Peyer's patch (tissue), 4 donors: ENCODE data around the gene KRTAP4-2. TPM values are rescaled to one million over a fixed set of nuclear protein-coding genes. Genes with fewer than 3 reads are reported as not detected.
"Not testable (repeated sequence)": the region's sequence is repeated elsewhere in the genome, so short reads cannot be mapped to it uniquely, and the experiment has no call there.

ENCODE experiments used
- DNase-seq, 3 donors: peaks; one replicate each; pipeline ENCODE4 v3.0.0-alpha.2; 2017 to 2019
- H3K27ac ChIP-seq, 4 donors: fragments of 200-600 bp; sonication (generic); one replicate each; pipeline ENCODE4 v1.5.1; 2016 to 2019
- H3K27me3 ChIP-seq, 2 donors: fragments of 200-600 bp; sonication (generic); one replicate each; pipeline ENCODE4 v1.5.1; 2019
- H3K36me3 ChIP-seq, 3 donors: fragments of 200-600 bp; sonication (generic); one replicate each; pipeline ENCODE4 v1.5.1; 2016 to 2019
- H3K4me1 ChIP-seq, 4 donors: fragments of 200-600 bp; sonication (generic); one replicate each; pipeline ENCODE4 v1.5.1; 2016 to 2019
- H3K4me3 ChIP-seq, 4 donors: fragments of 200-600 bp; sonication (generic); 1 replicate in 3 of 4; 2 replicates in 1 of 4; pipeline ENCODE4 v1.5.1; 2016 to 2019; ENCODE audit warnings: mild to moderate bottlenecking in 1 of 4
- H3K9me3 ChIP-seq, 4 donors: fragments of 200-600 bp; sonication (generic); one replicate each; pipeline ENCODE4 v1.5.1; 2016 to 2019; ENCODE audit warnings: mild to moderate bottlenecking in 1 of 4
- CTCF ChIP-seq, 6 experiments: fragments of 450-650 bp in 4 of 6; fragments of 200-600 bp in 2 of 6; sonication (generic) in 1 of 6; IDR thresholded peaks; one replicate each; pipeline ENCODE4 v1.5.1; 2017 to 2019; ENCODE audit warnings: antibody characterized with exemption in 6 of 6, mild to moderate bottlenecking in 3 of 6, moderate library complexity in 1 of 6
- POLR2A ChIP-seq, 2 donors: fragments of 450-650 bp; IDR thresholded peaks; one replicate each; pipeline ENCODE4 v1.5.1; 2017; ENCODE audit warnings: antibody characterized with exemption in 2 of 2, mild to moderate bottlenecking in 2 of 2, moderate library complexity in 2 of 2
- total RNA-seq, 4 donors: library from RNA; depleted of rRNA; stranded (reverse); fragments of >200 nt; gene quantifications; one replicate each; pipeline ENCODE4 v1.1.0, GENCODE V29; 2016

KRTAP4-2 gene
- total RNA-seq, 4 donors from 2014 or later: not detected

- Histone ChIP-seq H3K9me3 (no peaks in the 10 kb centered on the region), H3K27ac (no peak overlapping the region), H3K36me3 (no peaks in the 10 kb centered on the region), H3K27me3 (no peaks in the 10 kb centered on the region), H3K4me1 (no peaks in the 10 kb centered on the region), H3K4me3 (no peak overlapping the region)
- TF ChIP-seq CTCF (IDR thresholded peaks at IDR 0.05): no peak
- no peak for TF ChIP-seq POLR2A (IDR thresholded peaks at IDR 0.05)
- DNase-seq: no peak
Observed at GRCh38 chr17:41153856-41154255, 24.2 kb downstream of the KRTAP4-2 start.

- no peaks in the 10 kb centered on the region for H3K36me3 ChIP-seq
- DNase-seq: no peak
Observed at GRCh38 chr17:41151525-41151924, 26.5 kb downstream of the KRTAP4-2 start.

DNA sequence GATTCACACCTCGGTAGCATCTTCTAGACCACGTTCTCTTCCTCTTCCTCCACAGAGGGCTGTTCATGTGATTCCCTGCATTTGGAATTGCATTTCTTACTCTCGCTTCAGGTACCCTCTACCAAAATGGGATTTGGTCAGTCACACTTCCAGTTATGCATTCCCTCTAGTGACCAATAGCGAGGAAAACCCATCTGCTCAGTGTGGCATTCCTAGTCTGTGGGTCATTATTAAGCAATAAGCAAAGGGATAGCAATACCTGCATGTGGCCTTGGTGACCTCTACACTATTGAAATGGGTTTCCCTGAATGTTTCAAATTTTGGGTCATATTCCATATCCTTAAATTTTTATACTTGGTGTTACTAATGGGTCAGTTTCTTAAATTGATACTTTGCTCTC lies 28.0 kb downstream of the KRTAP4-2 start:
- Histone ChIP-seq H3K9me3 (no peaks in the 10 kb centered on the region), H3K27ac (no peak overlapping the region), H3K36me3 (no peaks in the 10 kb centered on the region), H3K27me3 (no peaks in the 10 kb centered on the region), H3K4me3 (no peak overlapping the region), H3K4me1 (no peaks in the 10 kb centered on the region)
- DNase-seq: no peak
- no peak for TF ChIP-seq CTCF (IDR thresholded peaks at IDR 0.05)
- TF ChIP-seq POLR2A (IDR thresholded peaks at IDR 0.05): no peak

More at GRCh38 chr17:41151525-41151924, 26.5 kb downstream of the KRTAP4-2 start:
- Histone ChIP-seq H3K27ac (no peak overlapping the region), H3K4me3 (no peak overlapping the region), H3K27me3 (no peaks in the 10 kb centered on the region), H3K9me3 (no peaks in the 10 kb centered on the region), H3K4me1 (no peaks in the 10 kb centered on the region)
- TF ChIP-seq CTCF (IDR thresholded peaks at IDR 0.05) (no peak), POLR2A (IDR thresholded peaks at IDR 0.05) (no peak)

DNA sequence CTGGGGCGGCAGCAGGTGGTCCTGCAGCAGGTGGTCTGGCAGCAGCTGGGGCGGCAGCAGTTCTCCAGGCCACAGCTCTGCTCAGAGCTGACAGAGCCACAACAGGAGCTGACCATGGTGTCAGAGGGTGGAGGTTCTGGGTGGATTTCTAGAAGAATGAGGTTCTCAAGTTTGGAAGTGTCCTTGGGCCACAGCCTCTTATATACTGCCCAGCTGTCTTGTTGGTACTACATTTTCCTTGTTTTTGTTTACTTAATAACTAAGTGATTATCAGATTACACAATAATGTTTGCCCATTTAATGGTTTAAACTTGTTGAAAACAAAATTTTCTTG lies 28.4 kb downstream of the KRTAP4-2 start, which contains the start of gene KRTAP4-5:
KRTAP4-5 (minus strand) TSS at position 174 of the 334 bp plus-strand sequence; CDS start at position 116, 58 bp downstream.
- H3K9me3 ChIP-seq: no peaks in the 10 kb centered on the region
- no peak within 1 kb of the TSS for H3K4me3 ChIP-seq
- no peak for DNase-seq
- no peaks in the 10 kb centered on the region for H3K27me3 ChIP-seq
- TF ChIP-seq CTCF (IDR thresholded peaks at IDR 0.05) (no peak), POLR2A (IDR thresholded peaks at IDR 0.05) (no peak)
- no peaks in the 10 kb centered on the region for H3K36me3 ChIP-seq
- H3K27ac ChIP-seq: no peak within 1 kb of the TSS
- no peaks in the 10 kb centered on the region for H3K4me1 ChIP-seq

GRCh38 chr17:41148971-41149651 lies 28.9 kb downstream of the KRTAP4-2 start:
- not testable (repeated sequence) for H3K36me3 ChIP-seq, H3K27ac ChIP-seq, H3K4me1 ChIP-seq, DNase-seq, H3K9me3 ChIP-seq, H3K4me3 ChIP-seq, H3K27me3 ChIP-seq

DNA sequence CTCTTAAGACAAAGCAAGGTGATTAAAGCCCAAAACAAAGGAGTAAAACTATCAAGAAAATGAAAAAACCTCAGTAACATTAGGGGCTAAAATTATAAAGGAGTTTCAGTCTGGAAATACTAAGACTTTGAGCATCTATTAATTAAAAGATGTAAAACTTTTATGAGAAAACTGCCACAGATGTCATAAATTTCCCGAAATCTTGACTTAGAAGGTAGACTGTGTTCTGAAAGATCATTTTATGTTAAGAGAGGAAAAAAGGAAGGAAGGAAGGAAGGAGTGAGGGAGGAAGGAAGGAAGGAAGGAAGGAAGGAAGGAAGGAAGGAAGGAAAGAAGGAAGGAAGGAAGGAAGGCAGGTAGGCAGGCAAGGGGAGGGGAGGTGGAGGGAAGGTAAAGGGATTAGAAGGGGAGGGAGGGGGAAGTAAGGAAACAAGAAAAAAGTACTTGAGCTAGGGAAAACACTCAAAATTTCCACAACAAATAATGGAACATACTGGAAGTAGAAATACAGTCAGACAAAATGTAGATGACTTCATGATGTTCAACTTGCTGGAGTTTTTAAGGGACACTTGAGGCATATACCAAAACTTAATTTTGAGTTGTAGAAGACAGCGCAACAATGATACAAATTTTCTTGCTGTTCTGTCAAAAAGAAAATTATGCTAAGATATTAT lies 30.4 kb downstream of the KRTAP4-2 start:
- TF ChIP-seq POLR2A (IDR thresholded peaks at IDR 0.05): no peak
- TF ChIP-seq CTCF (IDR thresholded peaks at IDR 0.05): no peak
- Histone ChIP-seq H3K27ac (no peak overlapping the region), H3K27me3 (no peaks in the 10 kb centered on the region), H3K36me3 (no peaks in the 10 kb centered on the region), H3K9me3 (peaks cover 0 to 5% (median 1%) of the 10 kb centered on the region in 4 donors), H3K4me1 (no peaks in the 10 kb centered on the region), H3K4me3 (no peak overlapping the region)
- DNase-seq: no peak
